Measurements from ENCODE around the gene ADAMTS7.
"Not testable (repeated sequence)": the region's sequence is repeated elsewhere in the genome, so short reads cannot be mapped to it uniquely, and the experiment has no call there.

The ADAMTS7 gene

DNA sequence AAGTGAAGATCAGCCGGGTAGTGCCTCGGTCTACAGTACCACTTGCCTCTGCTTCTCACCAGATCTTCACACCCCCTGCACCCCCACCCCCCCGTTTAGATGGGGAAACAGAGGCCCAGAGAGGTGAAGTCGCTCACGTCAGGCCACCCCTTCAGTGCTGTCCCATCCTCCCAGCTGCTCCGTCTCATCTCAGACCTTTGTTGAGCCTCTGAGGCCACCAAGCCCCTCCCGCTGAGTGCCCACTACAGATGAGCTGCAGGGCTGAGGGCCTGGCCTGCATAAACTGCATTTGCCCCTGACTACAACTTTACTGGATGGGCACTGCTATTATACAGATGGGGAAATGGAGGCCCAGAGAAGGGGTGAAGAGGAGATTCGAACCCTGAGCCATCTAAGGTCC, 35.8 kb downstream of the ADAMTS7 start:
- H3K4me3 ChIP-seq (ENCODE audit: low read depth, low read length) = no peak overlapping the region
- TF ChIP-seq, protein P1, sequence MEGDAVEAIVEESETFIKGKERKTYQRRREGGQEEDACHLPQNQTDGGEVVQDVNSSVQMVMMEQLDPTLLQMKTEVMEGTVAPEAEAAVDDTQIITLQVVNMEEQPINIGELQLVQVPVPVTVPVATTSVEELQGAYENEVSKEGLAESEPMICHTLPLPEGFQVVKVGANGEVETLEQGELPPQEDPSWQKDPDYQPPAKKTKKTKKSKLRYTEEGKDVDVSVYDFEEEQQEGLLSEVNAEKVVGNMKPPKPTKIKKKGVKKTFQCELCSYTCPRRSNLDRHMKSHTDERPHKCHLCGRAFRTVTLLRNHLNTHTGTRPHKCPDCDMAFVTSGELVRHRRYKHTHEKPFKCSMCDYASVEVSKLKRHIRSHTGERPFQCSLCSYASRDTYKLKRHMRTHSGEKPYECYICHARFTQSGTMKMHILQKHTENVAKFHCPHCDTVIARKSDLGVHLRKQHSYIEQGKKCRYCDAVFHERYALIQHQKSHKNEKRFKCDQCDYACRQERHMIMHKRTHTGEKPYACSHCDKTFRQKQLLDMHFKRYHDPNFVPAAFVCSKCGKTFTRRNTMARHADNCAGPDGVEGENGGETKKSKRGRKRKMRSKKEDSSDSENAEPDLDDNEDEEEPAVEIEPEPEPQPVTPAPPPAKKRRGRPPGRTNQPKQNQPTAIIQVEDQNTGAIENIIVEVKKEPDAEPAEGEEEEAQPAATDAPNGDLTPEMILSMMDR (IDR thresholded peaks at IDR 0.05; ENCODE audit: low read depth, low read length) = no peak

DNA sequence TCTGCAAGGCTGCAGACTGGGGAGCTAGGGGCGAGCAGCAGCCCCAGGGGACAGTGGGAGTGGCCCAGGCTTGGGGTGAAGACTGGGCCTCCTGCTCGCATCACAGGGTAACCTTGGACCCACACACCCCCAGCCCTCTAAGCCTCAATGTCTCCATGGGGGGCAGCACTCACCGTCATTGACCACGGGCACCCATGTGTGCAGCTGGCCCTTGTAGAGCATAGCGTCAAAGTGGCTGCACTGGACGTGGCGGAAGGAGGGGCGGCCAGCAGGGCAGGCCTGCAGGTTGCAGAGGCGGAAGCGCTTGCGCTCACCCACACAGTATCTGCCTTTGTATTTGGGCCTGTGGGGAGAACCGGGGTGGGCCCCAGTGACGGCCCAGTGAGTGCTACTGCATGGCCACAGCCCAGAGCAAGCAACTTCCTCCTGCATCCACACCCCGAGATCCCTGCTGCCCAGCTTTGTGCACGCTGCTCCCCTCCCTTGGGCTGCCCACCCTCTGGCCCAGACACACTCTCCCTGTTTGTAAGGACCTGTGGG, 36.7 kb downstream of the ADAMTS7 start:
- H3K4me3 ChIP-seq (ENCODE audit: low read depth, low read length) = not testable (repeated sequence)

- H3K4me3 ChIP-seq (ENCODE audit: low read depth, low read length) = not testable (repeated sequence)
Observed at GRCh38 chr15:78773765-78774450, 37.4 kb downstream of the ADAMTS7 start.

DNA sequence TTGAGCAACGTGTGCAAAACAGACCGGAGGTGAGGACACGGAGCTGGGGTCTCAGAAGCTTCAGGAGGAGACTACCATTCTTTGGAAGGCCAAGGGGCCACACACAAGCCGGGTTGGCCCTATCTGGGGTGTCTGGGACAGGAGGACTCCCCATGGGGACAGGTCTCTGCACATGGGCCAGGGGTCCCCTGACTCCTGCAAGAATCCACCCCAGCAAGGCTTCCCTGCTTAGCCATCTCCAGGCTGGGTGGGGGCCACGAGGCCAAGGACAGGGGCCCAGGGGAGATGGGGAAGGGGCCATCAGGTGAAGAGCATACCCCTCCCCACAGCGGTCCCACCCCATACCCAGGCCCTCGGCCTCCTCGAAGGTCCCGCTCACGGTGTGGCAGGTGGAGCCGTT, 38.5 kb downstream of the ADAMTS7 start:
- TF ChIP-seq, protein P1 (IDR thresholded peaks at IDR 0.05; ENCODE audit: low read depth, low read length) = no peak

GRCh38 chr15:78771436-78772000, 39.7 kb downstream of the ADAMTS7 start:
- not testable (repeated sequence) for H3K4me3 ChIP-seq (ENCODE audit: low read depth, low read length)

More for the DNA sequence above, 38.5 kb downstream of the ADAMTS7 start:
- H3K4me3 ChIP-seq (ENCODE audit: low read depth, low read length) = no peak overlapping the region

DNA sequence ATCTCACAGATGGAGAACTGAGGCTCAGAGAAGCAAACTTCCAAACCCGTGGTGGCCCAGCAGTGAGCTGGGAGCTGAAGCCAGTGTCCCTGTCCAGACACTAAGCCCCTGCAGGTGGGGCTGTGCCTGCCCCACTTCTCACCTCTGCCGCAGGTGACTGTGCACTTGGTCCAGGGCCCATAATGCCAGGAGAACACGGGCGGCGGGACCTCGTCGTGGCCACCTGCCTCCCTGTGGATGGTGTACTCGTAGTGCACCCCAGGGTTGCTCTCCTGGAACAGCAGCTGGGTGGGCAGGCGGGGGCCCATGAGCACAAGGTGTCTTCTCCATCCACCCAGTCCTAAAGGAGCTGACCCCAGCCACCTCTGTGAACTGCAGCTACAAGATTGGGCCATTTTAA, 40.2 kb downstream of the ADAMTS7 start:
- H3K4me3 ChIP-seq (ENCODE audit: low read depth, low read length) = not testable (repeated sequence)

- not testable (repeated sequence) for H3K4me3 ChIP-seq (ENCODE audit: low read depth, low read length)
Observed at GRCh38 chr15:78769473-78770225, 41.6 kb downstream of the ADAMTS7 start.

GRCh38 chr15:78768531-78769408, 42.5 kb downstream of the ADAMTS7 start:
- no peak overlapping the region for H3K4me3 ChIP-seq (ENCODE audit: low read depth, low read length)
- TF ChIP-seq, protein P1 (IDR thresholded peaks at IDR 0.05; ENCODE audit: low read depth, low read length) = no peak

DNA sequence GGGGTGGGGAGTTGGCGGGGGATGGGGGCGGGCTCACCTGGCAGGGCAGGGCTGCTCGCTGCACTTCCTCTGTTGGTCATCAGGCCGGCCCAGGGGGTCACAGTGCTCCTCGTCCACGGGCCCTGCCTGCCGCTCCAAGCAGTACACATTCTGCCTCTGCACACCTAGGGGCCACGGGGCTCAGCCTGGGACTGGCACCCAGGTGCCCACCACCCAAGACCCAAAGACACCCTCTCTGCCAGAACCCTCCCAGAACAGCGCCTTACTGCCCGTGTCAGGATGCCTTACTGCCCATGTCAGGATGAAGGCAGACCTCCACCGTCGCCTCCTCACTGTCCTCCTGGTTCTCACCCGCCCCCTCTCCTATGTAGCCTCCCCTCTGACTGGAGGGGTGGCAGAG, 43.2 kb downstream of the ADAMTS7 start:
- TF ChIP-seq, protein P1 (IDR thresholded peaks at IDR 0.05; ENCODE audit: low read depth, low read length) = no peak
- H3K4me3 ChIP-seq (ENCODE audit: low read depth, low read length) = no peak overlapping the region
